GM10266 (cell line): Measurements from ENCODE around the gene DNAJB2.
"Not testable (repeated sequence)": the region's sequence is repeated elsewhere in the genome, so short reads cannot be mapped to it uniquely, and the experiment has no call there.

Experiments used
- DNase-seq: peaks from one replicate; pipeline ENCODE4 v3.0.0; 2012; ENCODE audit errors: extremely low spot score
- TF ChIP-seq, protein P1 (sequence below): IDR thresholded peaks from 2 replicates; pipeline ENCODE4 v1.5.1; 2012; ENCODE audit warnings: mild to moderate bottlenecking, low read depth; ENCODE audit not compliant: control insufficient read depth, insufficient read depth; ENCODE audit errors: missing control alignments

DNAJB2 gene

DNA sequence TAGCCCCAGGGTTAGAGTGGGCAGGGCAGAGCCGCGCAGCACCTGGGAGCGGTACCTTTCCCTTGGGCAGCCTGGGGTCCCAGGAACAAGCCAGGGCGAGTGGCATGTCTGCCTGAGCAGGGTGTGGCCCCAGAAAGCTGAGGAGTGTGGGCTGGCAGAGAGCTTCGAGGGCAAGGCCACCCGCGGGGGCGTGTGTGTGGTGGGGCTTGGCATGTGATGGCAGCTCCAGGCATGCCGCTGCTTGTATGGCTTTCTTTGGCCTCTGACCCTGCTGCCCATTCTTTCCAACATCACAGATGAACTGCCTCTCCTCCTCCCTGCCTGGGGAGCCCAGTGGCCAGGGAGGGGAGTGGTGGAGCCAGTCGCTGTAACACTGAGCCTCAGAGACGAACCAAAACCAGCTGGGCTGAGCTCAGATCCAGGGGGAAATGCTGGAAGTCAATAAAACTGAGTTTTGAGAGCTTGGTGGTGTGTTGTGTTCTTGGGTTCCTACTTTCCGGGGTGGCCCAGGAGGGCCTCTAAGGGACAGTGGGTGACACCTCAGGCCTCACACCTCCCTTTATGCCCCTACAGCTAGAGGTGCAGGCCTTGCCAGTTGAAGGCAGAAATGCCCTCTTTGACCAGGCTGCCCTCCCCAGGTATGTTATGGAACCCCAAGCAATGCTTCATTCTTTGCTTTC lies 7.4 kb downstream of the DNAJB2 start:
- TF ChIP-seq, protein P1, sequence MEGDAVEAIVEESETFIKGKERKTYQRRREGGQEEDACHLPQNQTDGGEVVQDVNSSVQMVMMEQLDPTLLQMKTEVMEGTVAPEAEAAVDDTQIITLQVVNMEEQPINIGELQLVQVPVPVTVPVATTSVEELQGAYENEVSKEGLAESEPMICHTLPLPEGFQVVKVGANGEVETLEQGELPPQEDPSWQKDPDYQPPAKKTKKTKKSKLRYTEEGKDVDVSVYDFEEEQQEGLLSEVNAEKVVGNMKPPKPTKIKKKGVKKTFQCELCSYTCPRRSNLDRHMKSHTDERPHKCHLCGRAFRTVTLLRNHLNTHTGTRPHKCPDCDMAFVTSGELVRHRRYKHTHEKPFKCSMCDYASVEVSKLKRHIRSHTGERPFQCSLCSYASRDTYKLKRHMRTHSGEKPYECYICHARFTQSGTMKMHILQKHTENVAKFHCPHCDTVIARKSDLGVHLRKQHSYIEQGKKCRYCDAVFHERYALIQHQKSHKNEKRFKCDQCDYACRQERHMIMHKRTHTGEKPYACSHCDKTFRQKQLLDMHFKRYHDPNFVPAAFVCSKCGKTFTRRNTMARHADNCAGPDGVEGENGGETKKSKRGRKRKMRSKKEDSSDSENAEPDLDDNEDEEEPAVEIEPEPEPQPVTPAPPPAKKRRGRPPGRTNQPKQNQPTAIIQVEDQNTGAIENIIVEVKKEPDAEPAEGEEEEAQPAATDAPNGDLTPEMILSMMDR = no peak
- no peak for DNase-seq

DNA sequence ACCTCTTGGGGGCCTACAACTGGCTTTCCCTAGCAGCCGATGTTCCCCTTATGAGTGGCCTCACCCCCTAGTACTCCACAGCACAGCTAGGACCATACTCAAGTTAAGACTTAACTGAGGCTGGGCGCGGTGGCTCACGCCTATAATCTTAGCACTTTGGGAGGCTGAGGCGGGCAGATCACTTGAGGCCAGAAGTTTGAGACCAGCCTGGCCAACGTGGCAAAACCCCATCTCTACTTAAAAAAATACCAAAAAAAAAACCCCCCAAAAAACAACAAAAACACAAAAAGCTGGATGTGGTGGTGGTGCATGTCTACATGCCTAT lies 7.9 kb downstream of the DNAJB2 start:
- not testable (repeated sequence) for DNase-seq

GRCh38 chr2:219287580-219288265 lies 8.6 kb downstream of the DNAJB2 start:
- DNase-seq = no peak
- TF ChIP-seq, protein P1 = no peak

DNA sequence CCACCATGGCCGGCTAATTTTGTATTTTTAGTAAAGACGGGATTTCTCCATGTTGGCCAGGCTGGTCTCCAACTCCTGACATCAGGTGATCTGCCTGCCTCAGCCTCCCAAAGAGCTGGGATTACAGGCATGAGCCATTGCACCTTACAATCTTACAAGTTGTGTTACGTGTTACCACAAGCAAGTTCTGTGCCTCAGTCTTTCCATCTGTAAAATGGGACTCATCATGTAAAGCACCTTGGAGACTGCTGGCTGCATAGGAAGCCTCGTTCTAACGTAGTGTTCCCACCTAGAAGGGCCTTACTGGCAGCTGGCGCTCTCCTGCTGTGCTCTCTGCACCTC lies 10.0 kb downstream of the DNAJB2 start:
- DNase-seq = no peak
- TF ChIP-seq, protein P1 = no peak

DNA sequence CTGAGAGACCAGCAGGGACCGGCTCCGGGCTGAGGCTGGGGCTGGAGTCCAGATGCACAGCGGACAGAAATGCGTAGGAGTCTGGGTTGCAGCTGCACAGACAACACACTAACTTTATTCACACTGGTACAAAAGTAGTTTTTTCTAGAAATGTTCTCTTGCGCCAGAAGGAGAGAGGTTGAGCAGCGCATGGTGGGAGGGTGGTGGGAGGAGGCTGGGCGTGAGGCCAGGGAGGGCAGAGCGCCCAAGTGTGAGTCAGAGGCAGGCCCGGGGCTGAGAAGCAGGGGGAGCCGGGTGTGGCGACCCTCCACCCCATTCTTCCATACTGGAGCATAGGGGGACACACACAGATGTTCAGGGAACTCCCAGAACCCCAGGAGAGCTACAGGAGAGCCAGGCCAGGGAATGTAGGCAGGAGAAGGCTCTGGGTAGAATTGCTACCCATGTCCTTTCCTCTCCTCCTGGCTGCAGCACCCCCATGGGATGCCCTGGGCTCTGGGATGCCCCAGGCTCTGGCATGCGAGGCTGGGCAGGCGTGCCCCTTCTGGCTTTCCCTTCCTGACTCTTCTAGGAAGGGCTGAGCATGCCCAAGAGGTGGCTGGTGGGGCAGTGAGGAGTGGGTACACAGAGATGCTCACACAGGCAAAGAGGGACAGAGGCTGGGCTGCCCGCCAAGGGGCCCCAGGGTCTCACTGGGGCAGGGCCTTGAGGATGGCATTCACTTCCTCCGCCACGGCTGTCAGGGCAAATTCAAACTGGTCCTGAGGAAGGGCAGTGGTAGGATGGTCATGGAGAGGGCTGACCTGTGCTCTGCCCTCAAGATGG lies 10.6 kb downstream of the DNAJB2 start:
- TF ChIP-seq, protein P1 = no peak
- no peak for DNase-seq

DNA sequence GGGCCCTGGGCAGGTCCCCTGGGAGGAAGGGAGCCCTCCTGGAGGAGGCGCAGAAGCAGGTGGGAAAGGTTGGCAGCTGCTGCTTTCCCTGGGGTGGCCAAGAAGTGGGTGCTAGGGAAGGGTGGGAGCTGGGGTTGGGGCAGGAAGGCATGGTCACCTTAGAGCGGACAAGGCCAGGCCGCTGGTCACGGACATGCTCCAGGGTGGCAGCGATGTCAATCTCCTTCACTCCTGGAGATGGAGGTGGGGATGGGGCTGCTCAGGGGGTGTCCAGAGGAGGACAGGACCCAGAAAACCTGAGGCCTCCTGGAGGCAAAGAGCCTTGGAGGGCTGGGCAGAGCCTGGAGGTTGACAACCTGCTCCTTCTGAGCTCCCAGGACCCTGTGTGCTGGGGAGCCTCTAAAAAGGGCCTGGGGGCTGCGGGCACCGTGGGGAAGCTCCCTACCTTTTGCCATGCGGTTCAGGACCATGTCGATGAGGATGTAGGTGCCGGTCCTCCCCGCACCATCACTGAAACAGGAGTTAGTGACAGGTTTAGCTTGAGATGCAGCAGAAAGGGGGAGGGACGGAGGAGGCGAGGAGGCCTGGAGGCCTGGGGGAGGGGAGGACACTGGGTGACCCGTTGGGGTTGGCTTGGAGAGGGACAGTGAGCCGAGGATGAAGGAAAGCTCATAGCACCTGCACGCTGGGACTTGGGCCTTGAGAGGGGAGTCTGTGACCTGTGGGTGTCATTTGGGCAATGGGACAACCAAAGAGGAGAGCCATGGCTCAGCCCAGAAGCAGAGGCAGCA lies 11.4 kb downstream of the DNAJB2 start:
- DNase-seq = no peak
- TF ChIP-seq, protein P1 = no peak

GRCh38 chr2:219291394-219291793 lies 12.2 kb downstream of the DNAJB2 start:
- DNase-seq = no peak
- TF ChIP-seq, protein P1 = no peak
